ENCODE measurements around the gene CLDN16.

- TF ChIP-seq CTCF (IDR thresholded peaks at IDR 0.05; ENCODE audit: insufficient read depth, low read depth, low read length) (no peak), EZH2 (IDR thresholded peaks at IDR 0.05; ENCODE audit: insufficient read depth, low read length) (no peak)
These were observed 47.9 kb upstream of the CLDN16 start for GRCh38 chr3:190340071-190340470.
